Colonic mucosa (tissue), 4 donors: ENCODE data around the gene UNC5A. TPM values are rescaled to one million over a fixed set of nuclear protein-coding genes. Genes with fewer than 3 reads are reported as not detected.

ENCODE experiments used
- DNase-seq: peaks from one replicate; pipeline ENCODE4 v3.0.0-alpha.2; 2020
- H3K27ac ChIP-seq: fragments of 200-600 bp; one replicate; pipeline ENCODE4 v1.8.0; 2021
- H3K27me3 ChIP-seq: fragments of 200-600 bp; one replicate; pipeline ENCODE4 v1.8.0; 2021
- H3K36me3 ChIP-seq: fragments of 200-600 bp; one replicate; pipeline ENCODE4 v1.8.0; 2021
- H3K4me1 ChIP-seq: fragments of 200-600 bp; one replicate; pipeline ENCODE4 v1.8.0; 2021; ENCODE audit warnings: mild to moderate bottlenecking
- H3K4me3 ChIP-seq: fragments of 200-600 bp; one replicate; pipeline ENCODE4 v1.8.0; 2021
- H3K9ac ChIP-seq, 2 donors: one replicate each; pipeline ENCODE4 v1.7.0; 2013; ENCODE audit warnings: control low read depth in 2 of 2, low read depth in 2 of 2, low read length in 2 of 2
- H3K9me3 ChIP-seq: fragments of 200-600 bp; one replicate; pipeline ENCODE4 v1.8.0; 2021
- CTCF ChIP-seq: fragments of 200-600 bp; IDR thresholded peaks from one replicate; pipeline ENCODE4 v1.8.0; 2022; ENCODE audit warnings: antibody characterized with exemption, mild to moderate bottlenecking
- intact Hi-C: fragments of 100-400 bp; cut with DNase I; formaldehyde crosslinking; loops from one replicate; pipeline ENCODE4 v1.14.1; 2022
- total RNA-seq, 2 donors: library from RNA; stranded (reverse); fragmentation: NEBNext Ultra II Directional in 1 of 2; extraction: Animal tissue kit (Norgen Biotek cat#: 25700) in 1 of 2; gene quantifications; one replicate each; pipeline ENCODE4 v1.2.1, GENCODE V29; 2021
- donor health status: healthy.
- donor health status: DM: no; HTN: no; CAD: no.
- donor health status: DM: no; HTN: no; CAD: no.

UNC5A gene
- total RNA-seq, 2 donors from 2014 or later: not detected

- Histone ChIP-seq H3K36me3 (no peaks in the 10 kb centered on the region), H3K9me3 (no peaks in the 10 kb centered on the region), H3K9ac (no peak overlapping the region), H3K27me3 (no peaks in the 10 kb centered on the region), H3K4me1 (no peaks in the 10 kb centered on the region), H3K4me3 (no peak overlapping the region), H3K27ac (no peak overlapping the region)
- intact Hi-C loops: no loop called here
- TF ChIP-seq CTCF: no peak
- DNase-seq: no peak
These were observed 21.1 kb downstream of the UNC5A start for GRCh38 chr5:176831425-176831824.

- intact Hi-C loops: no loop called here
- H3K9me3 ChIP-seq: no peaks in the 10 kb centered on the region
- H3K4me1 ChIP-seq: no peaks in the 10 kb centered on the region
- no peak for TF ChIP-seq CTCF
- no peak overlapping the region for H3K4me3 ChIP-seq
- DNase-seq: no peak
- H3K27me3 ChIP-seq: no peaks in the 10 kb centered on the region
- no peaks in the 10 kb centered on the region for H3K36me3 ChIP-seq
- H3K9ac ChIP-seq: no peak overlapping the region
- no peak overlapping the region for H3K27ac ChIP-seq
These were observed 21.8 kb downstream of the UNC5A start for GRCh38 chr5:176832162-176832561.

GRCh38 chr5:176833286-176833685, 22.9 kb downstream of the UNC5A start:
- no peak for TF ChIP-seq CTCF
- H3K36me3 ChIP-seq: no peaks in the 10 kb centered on the region
- intact Hi-C loops: no loop called here
- no peak overlapping the region for H3K27ac ChIP-seq
- DNase-seq: no peak
- H3K4me3 ChIP-seq: no peak overlapping the region
- H3K9me3 ChIP-seq: no peaks in the 10 kb centered on the region
- H3K9ac ChIP-seq: no peak overlapping the region
- H3K4me1 ChIP-seq: no peaks in the 10 kb centered on the region
- no peaks in the 10 kb centered on the region for H3K27me3 ChIP-seq

GRCh38 chr5:176835918-176836317, 25.6 kb downstream of the UNC5A start:
- no peak overlapping the region for H3K27ac ChIP-seq
- H3K27me3 ChIP-seq: no peaks in the 10 kb centered on the region
- no peak for DNase-seq
- no peak overlapping the region for H3K9ac ChIP-seq
- no peaks in the 10 kb centered on the region for H3K9me3 ChIP-seq
- no peaks in the 10 kb centered on the region for H3K4me1 ChIP-seq
- H3K36me3 ChIP-seq: no peaks in the 10 kb centered on the region
- no peak overlapping the region for H3K4me3 ChIP-seq
- no peak for TF ChIP-seq CTCF
- intact Hi-C loops: no loop called here

- no peaks in the 10 kb centered on the region for H3K27me3 ChIP-seq
- H3K4me3 ChIP-seq: no peak overlapping the region
- no peaks in the 10 kb centered on the region for H3K9me3 ChIP-seq
- intact Hi-C loops: no loop called here
- no peak for DNase-seq
- H3K4me1 ChIP-seq: no peaks in the 10 kb centered on the region
- no peak overlapping the region for H3K27ac ChIP-seq
- no peaks in the 10 kb centered on the region for H3K36me3 ChIP-seq
- H3K9ac ChIP-seq: no peak overlapping the region
- no peak for TF ChIP-seq CTCF
These were observed 26.7 kb downstream of the UNC5A start for GRCh38 chr5:176836811-176837706.
